Measurements from ENCODE around the gene KNCN.

The KNCN gene

DNA sequence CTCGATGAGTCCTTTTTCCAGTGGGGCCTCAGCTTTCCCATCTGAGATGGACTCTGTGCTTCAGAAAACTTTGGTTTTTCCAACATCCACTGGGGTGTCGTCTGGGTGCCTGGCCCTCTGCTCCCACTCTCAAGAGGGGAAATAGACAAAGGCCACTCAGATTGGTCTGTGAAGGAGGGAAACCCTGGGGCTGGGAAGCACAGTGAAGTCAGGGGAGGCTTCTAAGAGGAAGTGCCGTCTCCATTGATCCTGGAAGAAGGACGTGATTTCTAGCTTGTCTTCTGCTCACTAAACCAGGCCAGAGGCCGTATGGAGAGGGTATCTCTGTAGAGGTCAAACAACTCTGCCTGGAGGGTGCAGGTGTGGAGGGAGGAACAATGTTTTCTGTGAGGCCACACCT is 5.2 kb downstream of the KNCN start:
- in situ Hi-C loops (cut with MboI; ENCODE audit: low sequenced_read_pairs), result no loop called here

DNA sequence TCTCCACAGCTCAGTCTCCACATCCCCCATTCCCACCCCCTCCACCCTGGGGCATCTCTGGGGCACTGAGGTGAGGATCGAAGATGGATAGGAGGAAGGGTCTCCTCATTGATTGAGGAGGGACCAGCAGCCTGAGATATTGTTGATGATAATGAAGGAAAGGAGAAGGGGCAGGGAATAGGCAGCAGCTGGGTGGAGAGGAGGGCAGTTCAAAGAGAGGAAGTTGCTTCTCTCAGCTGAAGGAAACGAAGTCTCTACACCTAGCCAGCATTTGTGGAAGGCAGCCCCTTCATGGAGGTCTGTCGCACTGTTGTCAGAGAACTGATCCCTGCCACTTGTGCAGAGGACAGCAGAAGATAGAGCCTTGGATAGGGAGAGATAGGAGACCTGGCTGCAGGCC is 5.7 kb downstream of the KNCN start:
- in situ Hi-C loops (cut with MboI; ENCODE audit: low sequenced_read_pairs), result no loop called here

DNA sequence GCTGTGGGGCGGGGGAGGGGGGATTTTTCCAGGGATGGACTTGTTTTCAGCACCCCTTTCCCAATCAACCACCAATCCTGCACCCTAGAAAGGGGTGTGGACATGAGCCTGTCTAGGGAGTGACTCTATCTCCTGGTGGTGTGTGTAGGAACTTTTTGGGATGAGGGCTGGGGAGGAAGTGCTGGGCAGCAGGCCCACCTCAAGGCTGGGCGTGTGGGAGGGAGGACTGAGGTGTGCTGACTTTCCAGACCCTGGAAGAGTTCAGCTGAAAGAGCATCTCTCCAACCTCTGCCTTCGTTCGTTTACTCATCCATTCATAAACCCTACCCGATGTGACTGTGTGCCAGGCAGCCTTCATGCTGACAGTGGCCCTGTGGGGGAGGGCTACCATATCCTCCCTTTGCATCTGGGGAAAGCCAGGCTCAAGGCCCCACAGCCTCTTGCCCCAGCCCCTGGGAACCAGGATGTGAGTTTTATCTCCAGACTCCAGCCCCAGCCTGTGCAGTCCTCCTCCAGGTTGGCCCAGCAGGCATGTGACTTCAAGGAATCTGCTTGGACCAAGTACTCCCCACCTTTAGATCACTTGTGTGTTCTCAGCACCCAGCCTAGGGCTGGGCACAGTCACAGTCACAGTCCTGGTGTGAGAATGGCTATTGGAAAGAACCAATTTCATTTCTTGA is 6.7 kb downstream of the KNCN start:
- in situ Hi-C loops (cut with MboI; ENCODE audit: low sequenced_read_pairs), result no loop called here

DNA sequence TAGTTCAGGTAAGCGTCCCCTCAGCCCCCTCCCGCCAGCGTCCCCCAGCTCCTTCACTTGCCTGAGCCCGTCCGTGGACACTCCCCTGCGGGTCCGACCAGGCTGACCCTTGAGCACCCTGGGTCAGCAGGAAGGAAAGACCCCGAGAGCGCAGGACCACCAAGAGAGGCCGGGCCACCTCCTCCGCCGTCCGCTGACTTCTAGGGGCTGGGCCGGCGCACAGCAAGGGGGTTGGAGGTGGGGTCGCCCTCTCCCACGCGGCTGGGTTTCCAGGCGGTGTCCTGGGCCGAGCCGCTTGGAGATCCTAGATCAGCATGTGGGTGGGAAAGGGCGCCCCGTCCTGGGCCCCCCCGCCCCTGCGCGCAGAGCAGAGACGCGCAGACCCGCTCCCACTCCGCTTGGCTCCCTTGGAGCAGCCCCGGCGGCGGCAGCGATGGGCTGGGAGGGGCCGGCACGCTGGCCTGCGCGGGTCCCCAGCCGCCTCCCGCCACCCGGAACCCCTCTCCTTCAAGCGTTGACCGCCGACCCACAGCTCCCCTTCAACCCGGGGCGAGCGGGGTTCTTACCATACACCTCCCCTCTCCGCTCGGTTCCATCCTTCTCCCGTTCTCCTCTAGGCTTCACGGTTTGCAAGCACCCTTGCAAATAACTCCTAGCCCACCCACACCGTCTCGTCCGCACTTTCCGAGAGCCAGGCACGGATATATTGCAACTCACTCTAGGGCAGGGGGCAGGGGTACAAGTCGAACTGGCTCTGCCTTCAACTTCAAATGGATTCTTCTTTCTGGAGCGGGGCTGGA is 7.5 kb downstream of the KNCN start:
- in situ Hi-C loops (cut with MboI; ENCODE audit: low sequenced_read_pairs), result no loop called here

DNA sequence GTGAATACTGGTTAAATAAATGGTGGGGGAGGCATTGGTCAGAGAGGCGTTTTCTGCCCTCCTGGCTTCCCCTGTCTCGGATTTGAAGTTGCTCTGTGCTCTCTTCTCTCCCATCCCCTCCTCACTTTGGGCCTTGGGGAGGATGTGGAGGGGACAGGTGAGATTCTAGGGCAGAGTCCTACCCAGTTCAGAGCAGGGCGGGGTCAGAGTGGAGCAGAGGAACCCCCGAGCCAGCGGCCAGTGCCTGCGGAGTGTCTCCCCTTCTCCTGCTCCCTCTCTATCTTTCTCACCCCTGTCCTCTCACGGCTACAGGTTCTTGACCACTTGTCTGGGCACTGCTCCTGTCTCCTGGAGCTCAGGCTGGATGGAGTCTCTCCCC is 8.1 kb downstream of the KNCN start:
- in situ Hi-C loops (cut with MboI; ENCODE audit: low sequenced_read_pairs), result no loop called here

DNA sequence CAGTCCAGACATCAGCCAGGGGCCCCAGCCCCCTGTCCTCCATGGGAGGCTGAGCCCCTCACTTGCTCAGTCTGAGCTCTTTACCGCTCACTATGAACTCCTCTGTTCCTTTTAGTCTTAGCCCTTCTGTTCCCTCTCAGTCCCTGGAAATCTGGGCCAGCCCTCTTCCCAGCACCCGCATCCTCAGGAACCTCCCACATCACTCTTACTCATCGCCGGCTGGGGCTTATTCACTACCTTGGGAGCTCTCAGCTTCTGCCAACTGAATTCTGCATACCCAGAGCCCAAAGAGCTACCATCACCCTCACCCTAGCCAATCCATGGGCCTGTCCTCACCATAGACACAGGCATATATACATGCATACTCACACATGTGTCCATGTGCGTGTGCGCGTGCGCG is 11.5 kb downstream of the KNCN start:
- in situ Hi-C loops (cut with MboI; ENCODE audit: low sequenced_read_pairs), result loop anchor here (10.0 kb wide), 1 partner anchor 185 kb away; no protein-coding TSS in a partner anchor

DNA sequence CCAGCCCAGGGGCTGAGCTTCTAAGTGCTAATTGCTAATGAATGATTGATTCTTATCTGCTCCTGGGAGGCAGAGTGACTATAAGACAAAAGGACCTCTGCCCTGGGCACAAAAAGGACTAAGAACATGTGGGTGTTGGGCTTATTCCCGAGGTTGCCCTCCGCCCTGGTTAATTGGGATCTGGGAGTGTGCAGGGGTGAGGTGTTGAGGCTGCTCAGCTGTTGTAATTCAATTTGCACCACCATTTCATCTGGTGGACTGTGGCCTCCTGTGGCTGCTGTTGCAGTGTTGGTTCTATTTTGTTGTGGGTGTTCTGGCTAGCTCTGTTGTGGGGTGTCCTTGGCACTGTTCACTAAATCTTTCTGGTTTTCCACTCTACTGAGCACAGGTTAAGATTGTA is 13.3 kb downstream of the KNCN start:
- in situ Hi-C loops (cut with MboI; ENCODE audit: low sequenced_read_pairs), result loop anchor here (10.0 kb wide), 1 partner anchor 187 kb away; no protein-coding TSS in a partner anchor

DNA sequence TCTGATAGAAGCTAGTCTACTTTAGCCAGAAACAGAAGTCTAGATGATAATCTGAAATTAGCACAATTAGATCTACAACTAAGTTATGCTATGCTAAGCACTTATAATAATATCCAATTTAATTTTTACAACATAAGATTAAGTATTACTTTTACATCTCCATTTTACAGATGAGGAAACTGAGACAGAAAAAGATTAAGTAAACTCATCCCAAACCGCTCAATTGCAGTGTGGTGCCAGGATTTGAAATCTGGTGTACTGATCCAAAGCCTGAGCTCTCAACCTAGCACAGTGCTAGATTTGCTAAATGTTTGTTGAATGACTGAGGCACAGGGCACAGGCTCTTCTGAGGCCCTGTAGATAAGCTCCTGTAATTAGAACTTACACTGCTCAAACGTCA is 13.8 kb downstream of the KNCN start:
- in situ Hi-C loops (cut with MboI; ENCODE audit: low sequenced_read_pairs), result loop anchor here (10.0 kb wide), 1 partner anchor 187 kb away; no protein-coding TSS in a partner anchor

DNA sequence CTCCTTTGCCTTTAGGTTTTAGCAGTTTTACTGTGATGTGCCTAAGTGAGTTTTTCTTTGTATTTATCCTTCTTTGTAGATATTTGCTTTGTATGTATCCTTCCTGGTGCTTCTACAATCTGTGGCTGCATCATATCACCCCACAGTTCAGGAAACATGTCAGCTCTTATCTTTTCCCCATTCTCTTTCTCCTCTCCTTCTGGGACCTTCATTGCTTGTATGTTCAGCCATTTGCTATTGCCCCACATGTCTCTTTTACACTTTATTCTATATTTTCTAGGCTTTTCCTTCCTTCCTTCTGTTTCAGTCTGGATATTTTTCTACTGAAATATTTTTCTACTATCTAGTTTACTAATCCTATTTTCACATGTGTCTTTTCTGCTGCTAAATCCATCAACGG is 14.9 kb downstream of the KNCN start:
- in situ Hi-C loops (cut with MboI; ENCODE audit: low sequenced_read_pairs), result loop anchor here (10.0 kb wide), 1 partner anchor 188 kb away; no protein-coding TSS in a partner anchor

DNA sequence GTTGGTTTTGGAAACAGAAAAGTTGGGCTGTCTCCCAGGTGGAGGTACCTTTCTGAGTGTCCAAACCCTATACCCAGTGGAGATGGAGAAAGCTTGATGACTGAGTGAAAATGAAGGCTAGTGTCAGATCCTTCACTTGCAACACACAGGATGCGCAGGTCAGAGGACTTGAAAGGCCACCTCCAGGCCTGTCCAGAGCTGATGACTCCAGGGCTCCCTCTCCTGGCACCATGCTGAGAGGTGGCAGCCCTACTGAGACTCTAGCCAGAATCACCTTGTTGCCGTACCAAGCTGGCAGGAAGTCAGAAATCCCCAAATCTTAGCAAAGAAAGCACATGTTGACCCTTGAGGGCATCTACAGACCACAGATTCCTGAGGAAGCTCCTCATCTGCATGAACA is 16.4 kb downstream of the KNCN start:
- in situ Hi-C loops (cut with MboI; ENCODE audit: low sequenced_read_pairs), result loop anchor here (10.0 kb wide), 1 partner anchor 190 kb away; no protein-coding TSS in a partner anchor

DNA sequence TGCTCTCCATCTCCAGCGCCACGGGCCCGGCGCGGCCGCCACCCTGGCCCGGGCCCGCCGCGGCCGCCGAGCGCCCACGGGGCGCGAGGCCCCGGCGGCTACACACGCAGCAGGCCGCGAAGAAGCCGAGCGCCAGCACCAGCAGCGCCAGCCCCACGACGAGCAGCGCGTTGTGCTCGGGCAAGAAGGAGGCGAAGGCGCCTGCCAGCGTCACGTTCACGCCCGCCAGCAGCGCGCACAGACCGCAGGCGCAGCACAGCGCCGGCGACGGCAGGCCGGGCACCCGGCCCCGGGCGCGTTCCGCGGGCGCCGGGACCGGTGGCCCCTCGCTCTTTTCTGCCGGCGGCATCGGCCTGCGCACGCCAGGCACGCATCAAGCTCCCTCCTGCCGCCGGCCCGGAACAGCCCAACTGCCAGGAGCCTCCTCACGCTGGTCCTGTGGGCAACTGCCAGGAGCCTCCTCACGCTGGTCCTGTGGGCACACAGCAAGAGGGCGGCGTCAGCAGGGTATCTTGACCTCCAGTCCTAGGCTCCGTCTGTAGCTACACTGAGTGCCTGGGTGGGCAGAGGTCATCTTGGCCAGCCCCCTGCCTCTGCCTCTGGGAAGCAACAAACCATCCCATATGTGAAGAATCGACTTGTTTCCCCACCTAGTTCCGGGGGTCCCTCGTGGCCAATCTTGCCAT is 18.1 kb downstream of the KNCN start:
- in situ Hi-C loops (cut with MboI; ENCODE audit: low sequenced_read_pairs), result loop anchor here (10.0 kb wide), 1 partner anchor 191 kb away; no protein-coding TSS in a partner anchor

DNA sequence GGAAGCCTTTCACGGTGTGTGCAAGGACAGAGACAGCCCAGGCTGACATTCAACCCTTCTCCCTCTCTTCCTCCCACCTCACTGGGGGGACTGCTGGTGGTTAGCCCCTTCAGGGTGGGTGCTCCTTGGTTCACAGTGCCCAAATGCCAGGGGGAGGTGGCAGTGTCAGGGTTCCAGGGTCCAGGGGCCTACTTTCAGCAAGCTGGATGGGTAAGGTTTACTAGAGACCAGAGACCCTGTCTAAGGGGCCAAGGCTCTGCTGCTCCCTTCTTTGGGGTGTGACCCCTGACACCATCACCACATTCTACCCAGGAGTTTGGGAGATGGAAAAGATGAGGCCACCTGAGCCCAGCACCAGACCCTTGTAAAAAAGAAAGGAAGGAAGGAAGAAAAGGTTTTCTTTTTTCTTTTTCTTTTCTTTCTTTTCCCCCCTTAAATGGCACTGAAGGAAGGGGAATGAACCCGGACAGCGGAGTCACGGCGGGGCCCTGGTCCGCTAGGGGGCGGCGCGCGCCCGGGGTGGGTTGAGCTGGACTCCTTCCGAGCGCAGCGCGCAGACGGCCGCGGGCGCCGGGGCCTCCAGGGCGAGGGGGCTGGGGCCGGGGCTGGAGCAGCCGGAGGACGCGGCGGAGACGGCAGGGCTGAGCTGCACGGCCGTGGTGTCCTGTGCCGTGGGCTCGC is 18.8 kb downstream of the KNCN start:
- in situ Hi-C loops (cut with MboI; ENCODE audit: low sequenced_read_pairs), result loop anchor here (10.0 kb wide), 1 partner anchor 192 kb away; no protein-coding TSS in a partner anchor

DNA sequence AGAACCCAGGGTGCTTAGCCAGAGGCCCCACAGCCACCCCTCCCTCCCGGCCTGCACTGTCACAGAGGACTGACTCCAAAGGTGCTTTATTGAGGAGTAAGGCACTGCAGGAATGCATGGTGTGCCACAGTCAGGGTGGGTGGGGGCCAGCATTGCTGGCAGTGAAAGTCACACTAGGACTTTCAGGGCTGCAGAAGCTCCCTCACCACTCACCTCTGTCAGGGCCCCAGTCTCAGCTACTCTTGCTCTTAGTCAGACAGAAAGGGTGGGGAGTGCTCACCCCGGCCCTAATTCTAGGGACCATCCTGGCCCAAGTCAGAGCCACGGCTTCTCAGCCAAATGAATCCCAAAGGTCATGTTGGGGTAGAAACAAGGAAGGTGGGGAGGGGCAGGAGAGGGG is 19.4 kb downstream of the KNCN start:
- in situ Hi-C loops (cut with MboI; ENCODE audit: low sequenced_read_pairs), result loop anchor here (10.0 kb wide), 1 partner anchor 193 kb away; no protein-coding TSS in a partner anchor

DNA sequence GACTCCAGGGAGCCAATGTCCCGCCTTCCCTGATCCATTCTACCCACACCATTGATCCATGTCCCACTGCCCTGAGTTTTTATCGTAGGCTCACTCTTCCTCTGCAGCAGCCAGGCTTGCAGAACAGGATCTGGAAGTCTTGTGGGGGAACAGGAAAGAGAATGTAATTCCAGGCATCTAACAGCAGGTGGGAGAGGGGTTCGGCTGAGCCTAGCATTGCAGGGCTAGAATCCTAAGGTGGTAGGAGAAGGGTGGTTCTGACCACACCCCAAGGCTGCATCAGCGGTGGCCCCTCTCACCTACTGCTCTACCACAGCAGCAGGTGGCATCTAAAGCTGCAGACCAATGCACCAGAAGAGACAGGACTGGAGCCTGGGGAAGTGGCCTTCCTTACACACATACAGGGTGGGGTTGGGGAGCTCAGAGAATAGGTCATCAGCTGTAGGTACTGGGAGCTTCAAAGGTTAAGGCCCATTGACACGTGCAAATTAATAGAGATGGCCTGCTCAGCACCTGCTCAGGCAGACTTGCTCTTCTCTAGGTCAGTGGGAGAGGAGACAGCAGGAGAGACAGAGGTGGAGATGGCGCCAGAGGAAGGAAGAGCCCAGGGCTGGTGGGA is 20.5 kb downstream of the KNCN start:
- in situ Hi-C loops (cut with MboI; ENCODE audit: low sequenced_read_pairs), result loop anchor here (10.0 kb wide), 1 partner anchor 194 kb away; no protein-coding TSS in a partner anchor

DNA sequence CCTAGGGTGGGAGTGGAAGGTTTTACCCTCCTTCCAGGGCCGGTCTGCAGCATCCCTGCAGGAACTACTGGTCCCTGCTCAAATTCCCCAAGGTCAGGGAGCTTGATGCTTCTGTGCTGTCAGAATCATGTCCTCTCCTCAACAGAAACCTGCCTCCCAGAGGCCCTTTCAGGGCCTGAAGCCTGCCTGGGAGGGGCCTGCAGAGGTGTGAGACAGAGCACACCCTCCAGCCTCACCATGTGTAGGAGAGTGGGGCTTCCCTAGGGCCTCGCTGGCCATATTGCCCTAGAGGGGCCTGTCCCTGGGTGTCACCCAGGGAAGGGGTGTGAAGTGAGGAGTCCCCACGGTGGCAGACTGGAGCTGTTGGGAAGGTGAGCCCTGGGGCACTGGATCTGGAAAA is 21.1 kb downstream of the KNCN start:
- in situ Hi-C loops (cut with MboI; ENCODE audit: low sequenced_read_pairs), result loop anchor here (10.0 kb wide), 1 partner anchor 194 kb away; no protein-coding TSS in a partner anchor

DNA sequence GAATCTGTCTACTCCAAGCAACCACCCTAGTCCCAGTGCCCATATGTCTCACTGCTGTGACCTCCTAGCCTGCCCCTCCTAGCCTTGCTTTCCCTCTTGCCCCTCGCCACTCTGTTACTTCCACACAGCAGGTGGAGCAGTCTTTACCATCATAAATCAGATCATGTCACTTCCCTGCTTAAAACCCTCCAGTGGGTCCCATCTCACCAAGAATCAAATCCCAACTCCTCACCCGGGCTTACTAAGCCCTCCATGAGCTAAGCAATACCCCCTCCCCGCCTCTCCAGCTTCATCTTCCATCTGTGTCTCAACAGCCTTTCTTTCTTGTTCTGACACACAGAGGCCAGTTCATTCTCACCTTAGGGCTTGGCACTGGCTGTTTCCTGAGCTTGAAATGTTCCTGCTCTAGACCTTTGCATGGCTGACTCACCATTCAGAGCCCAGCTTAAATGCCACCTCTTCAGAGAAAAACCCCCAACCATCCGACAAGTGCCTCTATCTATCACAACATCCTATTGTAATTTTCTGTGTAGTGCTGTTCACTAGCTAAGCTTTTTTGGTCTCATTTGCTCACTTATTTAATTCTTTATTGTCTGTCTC is 22.3 kb downstream of the KNCN start:
- in situ Hi-C loops (cut with MboI; ENCODE audit: low sequenced_read_pairs), result no loop called here

DNA sequence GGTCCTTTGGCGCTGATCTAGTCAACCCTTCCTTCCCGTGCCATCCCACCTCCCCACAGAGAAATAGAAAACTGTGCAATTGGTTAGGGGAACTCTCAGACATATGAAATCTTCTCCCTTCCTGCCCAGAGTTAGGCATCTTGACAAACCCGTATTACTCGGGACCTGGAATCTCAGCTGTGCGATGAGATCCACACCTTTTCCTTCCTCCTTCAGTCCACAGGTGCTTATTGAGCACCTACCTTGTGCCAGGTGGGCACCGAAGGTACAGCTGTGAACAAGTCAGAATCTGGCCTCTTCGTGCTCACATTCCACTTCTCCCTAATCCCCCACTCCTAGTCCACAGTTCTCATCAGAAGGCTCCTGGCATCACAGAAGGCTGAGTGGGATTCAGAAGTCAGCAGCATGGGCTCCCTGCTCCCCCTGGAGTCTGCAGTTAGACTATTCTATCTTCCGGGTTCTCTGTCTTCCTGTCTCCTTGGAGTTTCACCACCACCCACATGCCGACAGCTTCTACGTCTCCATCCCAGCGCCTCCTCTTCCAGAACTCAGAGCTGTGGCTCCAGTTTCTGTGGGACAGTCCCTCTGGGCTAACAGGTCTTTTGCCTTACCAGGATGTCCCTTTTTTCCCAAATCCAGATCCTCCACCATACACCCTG is 23.0 kb downstream of the KNCN start:
- in situ Hi-C loops (cut with MboI; ENCODE audit: low sequenced_read_pairs), result no loop called here

DNA sequence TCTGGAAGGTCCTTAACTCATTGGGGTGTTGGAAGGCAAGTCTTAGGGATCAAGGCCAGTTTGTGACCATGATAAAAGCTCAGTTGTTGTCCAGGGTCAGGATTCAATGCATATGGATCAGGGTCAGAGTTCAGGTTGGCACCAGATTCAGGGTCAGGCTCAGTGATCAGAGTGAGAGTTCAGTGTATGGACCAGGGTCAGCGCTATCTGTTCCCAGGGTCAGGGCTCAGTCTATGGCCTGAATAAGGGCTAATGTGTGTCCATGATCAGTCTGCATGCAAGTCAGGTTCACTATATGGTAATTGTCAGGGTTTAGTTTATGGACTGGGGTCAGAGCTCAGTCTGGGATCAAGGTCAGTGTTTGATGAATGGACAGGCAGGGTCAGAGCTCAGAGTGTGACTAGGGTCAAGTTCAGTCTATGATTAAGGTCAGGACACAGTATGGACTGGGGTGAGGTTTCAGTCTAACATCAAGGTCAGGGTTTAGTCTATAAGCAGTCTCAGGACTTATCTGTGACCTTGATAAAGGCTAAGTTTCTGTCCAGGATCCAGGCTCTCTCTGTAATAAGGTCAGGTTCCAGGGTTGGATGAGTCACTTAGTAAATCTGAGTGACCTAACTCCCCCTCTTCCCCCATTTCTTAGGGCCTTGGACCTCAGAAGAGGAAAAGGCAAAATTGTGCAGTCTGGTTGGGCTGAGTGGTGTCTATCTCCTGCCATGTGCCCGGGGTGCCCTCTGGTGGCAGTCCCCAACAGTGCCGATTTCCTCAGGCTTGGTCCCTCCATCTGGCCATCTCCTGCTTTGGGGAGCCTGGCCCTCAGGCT is 23.8 kb downstream of the KNCN start:
- in situ Hi-C loops (cut with MboI; ENCODE audit: low sequenced_read_pairs), result no loop called here

Measured in HL-60/S4 (cell line).